Mesenchymal stem cell (in vitro differentiated cells and primary cell): ENCODE results near the gene PUM1.
"Not testable (repeated sequence)": the region's sequence is repeated elsewhere in the genome, so short reads cannot be mapped to it uniquely, and the experiment has no call there.

Source experiments
- DNase-seq: peaks from one replicate; pipeline ENCODE4 v3.0.0-alpha.2; 2013
- H2AFZ ChIP-seq: one replicate; pipeline ENCODE4 v1.6.1; 2013; ENCODE audit warnings: low read depth, mild to moderate bottlenecking, control low read depth, inconsistent platforms, low read length, moderate library complexity
- H2AK5ac ChIP-seq: 2 replicates; pipeline ENCODE4 v1.6.1; 2013; ENCODE audit warnings: low read length, moderate library complexity, mild to moderate bottlenecking, inconsistent platforms; ENCODE audit not compliant: severe bottlenecking
- H2BK120ac ChIP-seq: one replicate; pipeline ENCODE4 v1.6.1; 2013; ENCODE audit warnings: low read depth, mild to moderate bottlenecking, inconsistent platforms, low read length, moderate library complexity
- H2BK12ac ChIP-seq, 2 experiments: one replicate each; pipeline ENCODE4 v1.6.1; 2013; ENCODE audit warnings: inconsistent platforms in 2 of 2, low read length in 2 of 2, mild to moderate bottlenecking in 2 of 2, moderate library complexity in 2 of 2, control low read depth in 1 of 2
- H2BK15ac ChIP-seq: one replicate; pipeline ENCODE4 v1.6.1; 2013; ENCODE audit warnings: mild to moderate bottlenecking, low read depth, inconsistent platforms; ENCODE audit not compliant: poor library complexity, severe bottlenecking
- H2BK5ac ChIP-seq: 2 replicates; pipeline ENCODE4 v1.6.1; 2013; ENCODE audit warnings: low read depth, mild to moderate bottlenecking, low read length, control low read depth, inconsistent platforms; ENCODE audit not compliant: poor library complexity, severe bottlenecking
- H3K14ac ChIP-seq, 2 experiments: one replicate each; pipeline ENCODE4 v1.6.1; 2013; ENCODE audit warnings: inconsistent platforms in 2 of 2, low read length in 2 of 2, control low read depth in 1 of 2, mild to moderate bottlenecking in 1 of 2, moderate library complexity in 1 of 2
- H3K18ac ChIP-seq, 2 experiments: one replicate each; pipeline ENCODE4 v1.6.1; 2013; ENCODE audit warnings: inconsistent platforms in 2 of 2, low read length in 2 of 2, control low read depth in 1 of 2, low read depth in 1 of 2, mild to moderate bottlenecking in 1 of 2
- H3K23ac ChIP-seq, 2 experiments: one replicate each; pipeline ENCODE4 v1.6.1; 2013; ENCODE audit warnings: inconsistent platforms in 2 of 2, low read length in 2 of 2, mild to moderate bottlenecking in 2 of 2, moderate library complexity in 2 of 2, control low read depth in 1 of 2
- H3K27ac ChIP-seq: 2 replicates; pipeline ENCODE4 v1.5.1; 2013; ENCODE audit warnings: mild to moderate bottlenecking, moderate library complexity, low read length, control low read depth, inconsistent platforms; ENCODE audit not compliant: poor library complexity, severe bottlenecking
- H3K27me3 ChIP-seq, 2 experiments: 2 replicates each; pipeline versions ENCODE4 v1.6.1 to v1.7.0; 2013; ENCODE audit warnings: low read length in 2 of 2, mild to moderate bottlenecking in 2 of 2, moderate library complexity in 2 of 2, control low read depth in 1 of 2, inconsistent platforms in 1 of 2; ENCODE audit not compliant: control insufficient read depth in 1 of 2, insufficient read depth in 1 of 2
- H3K36me3 ChIP-seq, 2 experiments: 2 replicates each; pipeline versions ENCODE4 v1.6.1 to v1.7.0; 2013; ENCODE audit warnings: low read length in 2 of 2, control low read depth in 1 of 2, inconsistent platforms in 1 of 2, low read depth in 1 of 2, mild to moderate bottlenecking in 1 of 2; ENCODE audit not compliant: insufficient read depth in 2 of 2, control insufficient read depth in 1 of 2
- H3K4ac ChIP-seq, 2 experiments: one replicate each; pipeline ENCODE4 v1.6.1; 2013; ENCODE audit warnings: inconsistent platforms in 2 of 2, low read length in 2 of 2, mild to moderate bottlenecking in 2 of 2, moderate library complexity in 2 of 2, control low read depth in 1 of 2, low read depth in 1 of 2
- H3K4me1 ChIP-seq: 2 replicates; pipeline ENCODE4 v1.6.1; 2013; ENCODE audit warnings: low read depth, low read length, control low read depth; ENCODE audit not compliant: control insufficient read depth, insufficient read depth
- H3K4me2 ChIP-seq: 2 replicates; pipeline ENCODE4 v1.6.1; 2013; ENCODE audit warnings: low read length, mild to moderate bottlenecking, inconsistent platforms; ENCODE audit not compliant: poor library complexity, severe bottlenecking
- H3K4me3 ChIP-seq, 2 experiments: 2 replicates each; pipeline versions ENCODE4 v1.5.1 to v1.7.0; 2013; ENCODE audit warnings: low read length in 2 of 2, mild to moderate bottlenecking in 2 of 2, control low read depth in 1 of 2, low read depth in 1 of 2; ENCODE audit not compliant: insufficient read depth in 1 of 2
- H3K79me1 ChIP-seq: replicated peaks from 2 replicates; pipeline ENCODE4 v1.6.1; 2013; ENCODE audit warnings: mild to moderate bottlenecking, control low read depth, low read length, inconsistent platforms; ENCODE audit not compliant: poor library complexity, severe bottlenecking
- H3K9ac ChIP-seq: 2 replicates; pipeline ENCODE4 v1.7.0; 2013; ENCODE audit warnings: mild to moderate bottlenecking, low read length, moderate library complexity
- H3K9me3 ChIP-seq: 2 replicates; pipeline ENCODE4 v1.7.0; 2013; ENCODE audit warnings: mild to moderate bottlenecking, low read length; ENCODE audit not compliant: control insufficient read depth
- H4K8ac ChIP-seq: one replicate; pipeline ENCODE4 v1.6.1; 2013; ENCODE audit warnings: inconsistent platforms, mild to moderate bottlenecking, low read length, moderate library complexity
- H4K91ac ChIP-seq: one replicate; pipeline ENCODE4 v1.6.1; 2013; ENCODE audit warnings: mild to moderate bottlenecking, low read length, inconsistent platforms
- WGBS: methylation state at CpG from one replicate; pipeline ENCODE4 v1.1.7; 2013; ENCODE audit warnings: mixed read lengths; 5-methylcytosine and 5-hydroxymethylcytosine counted together

Gene PUM1

DNA sequence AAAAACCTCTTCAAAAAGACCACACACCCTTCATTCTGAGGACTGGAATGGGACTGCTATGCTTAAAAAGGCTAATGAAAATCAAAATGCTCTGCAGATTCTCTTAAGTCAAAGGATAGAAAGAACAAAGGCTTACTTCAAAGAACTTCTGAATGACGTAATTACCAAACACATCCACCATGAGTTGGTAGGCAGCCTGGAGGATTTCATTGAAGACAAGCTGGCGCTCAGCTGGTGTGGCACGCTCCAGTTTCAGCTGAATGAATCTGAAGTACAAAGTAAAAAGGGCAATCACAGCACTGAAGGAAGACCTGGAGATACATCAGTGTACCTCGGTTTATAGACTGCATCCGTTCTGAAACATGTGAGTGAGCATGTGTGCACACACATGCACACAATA, 113.4 kb downstream of the PUM1 start:
- Histone ChIP-seq H2BK12ac (no peak overlapping the region), H3K79me1 (peaks cover 22% of the 10 kb centered on the region), H2BK120ac (no peak overlapping the region), H2BK15ac (no peak overlapping the region), H3K4me1 (peaks cover 3% of the 10 kb centered on the region), H3K27me3 (no peaks in the 10 kb centered on the region), H3K23ac (no peak overlapping the region), H3K9me3 (no peaks in the 10 kb centered on the region), H3K4ac (no peak overlapping the region), H4K91ac (no peak overlapping the region), H3K36me3 (peaks cover 28 to 80% of the 10 kb centered on the region in 2 experiments), H3K9ac (no peak overlapping the region), H3K18ac (no peak overlapping the region), H2BK5ac (no peak overlapping the region), H3K27ac (no peak overlapping the region), H4K8ac (no peak overlapping the region), H3K4me3 (no peak overlapping the region), H3K4me2 (no peak overlapping the region), H3K14ac (no peak overlapping the region), H2AK5ac (no peak overlapping the region), H2AFZ (no peak overlapping the region)
- DNase-seq = no peak
- WGBS = 100% methylated on average over 4 of the region's 5 CpGs

GRCh38 chr1:30950700-30951099, 114.8 kb downstream of the PUM1 start:
- Histone ChIP-seq H2BK5ac (no peak overlapping the region), H3K36me3 (peaks cover 32 to 82% of the 10 kb centered on the region in 2 experiments), H4K8ac (no peak overlapping the region), H2BK12ac (no peak overlapping the region), H2AK5ac (no peak overlapping the region), H3K79me1 (peaks cover 25% of the 10 kb centered on the region), H2AFZ (no peak overlapping the region), H3K9me3 (no peaks in the 10 kb centered on the region), H3K4me2 (no peak overlapping the region), H3K27me3 (no peaks in the 10 kb centered on the region), H3K14ac (no peak overlapping the region), H2BK15ac (no peak overlapping the region), H3K23ac (no peak overlapping the region), H4K91ac (no peak overlapping the region), H3K9ac (no peak overlapping the region), H3K4me3 (no peak overlapping the region), H3K4me1 (peaks cover 2% of the 10 kb centered on the region), H3K4ac (no peak overlapping the region), H2BK120ac (no peak overlapping the region), H3K18ac (no peak overlapping the region), H3K27ac (no peak overlapping the region)
- no peak for DNase-seq
- 98% methylated on average over 5 of the region's 5 CpGs for WGBS

- Histone ChIP-seq H2BK15ac (no peak overlapping the region), H2BK5ac (no peak overlapping the region), H3K4me1 (peaks cover 2% of the 10 kb centered on the region), H3K14ac (no peak overlapping the region), H3K18ac (no peak overlapping the region), H3K27me3 (no peaks in the 10 kb centered on the region), H4K8ac (no peak overlapping the region), H2AFZ (no peak overlapping the region), H3K4ac (no peak overlapping the region), H3K9me3 (no peaks in the 10 kb centered on the region), H2AK5ac (no peak overlapping the region), H3K9ac (no peak overlapping the region), H3K4me2 (no peak overlapping the region), H3K36me3 (peaks cover 34 to 88% of the 10 kb centered on the region in 2 experiments), H2BK120ac (no peak overlapping the region), H3K4me3 (no peak overlapping the region), H3K23ac (no peak overlapping the region), H3K27ac (no peak overlapping the region), H4K91ac (no peak overlapping the region), H2BK12ac (no peak overlapping the region), H3K79me1 (peaks cover 25% of the 10 kb centered on the region)
- no peak for DNase-seq
- WGBS = 96% methylated on average over 5 of the region's 5 CpGs
Observed at GRCh38 chr1:30950053-30950452, 115.5 kb downstream of the PUM1 start.

DNA sequence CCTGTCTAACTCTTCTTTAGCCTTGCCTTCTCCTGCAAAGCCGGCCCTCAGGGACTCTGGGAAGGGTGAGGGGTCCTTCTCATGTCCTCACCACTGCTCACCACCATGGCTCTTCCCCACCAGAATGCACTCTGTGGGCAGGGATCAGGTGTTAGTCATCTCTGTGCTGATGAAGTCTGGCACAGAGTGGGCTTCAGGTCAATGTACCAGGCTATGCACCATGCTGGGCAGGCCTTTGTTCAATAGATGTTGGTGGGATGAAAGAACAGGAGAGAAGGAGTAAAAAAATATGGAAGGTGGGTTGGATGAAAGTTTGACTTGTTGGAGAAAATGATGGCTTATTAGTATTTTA, 116.1 kb downstream of the PUM1 start:
- not testable (repeated sequence) for H3K27me3 ChIP-seq, H3K4me1 ChIP-seq, H2BK120ac ChIP-seq, H3K4me3 ChIP-seq, H3K4ac ChIP-seq, H2BK15ac ChIP-seq, H2AFZ ChIP-seq, H3K18ac ChIP-seq, H4K91ac ChIP-seq, H3K14ac ChIP-seq, H3K9me3 ChIP-seq, H2BK12ac ChIP-seq, H3K4me2 ChIP-seq, DNase-seq, H3K23ac ChIP-seq, H2BK5ac ChIP-seq, H3K27ac ChIP-seq, H4K8ac ChIP-seq, H2AK5ac ChIP-seq, H3K9ac ChIP-seq
- no CpG with 5 or more reads among the region's 1 CpG for WGBS
- peaks cover 33 to 90% of the 10 kb centered on the region in 2 experiments for H3K36me3 ChIP-seq
- peaks cover 27% of the 10 kb centered on the region for H3K79me1 ChIP-seq
